Endothelial cell of hepatic sinusoid (primary cell): ENCODE data around the gene NHLH2.

ENCODE experiments used
- in situ Hi-C: cut with HindIII; loops from 2 replicates; pipeline ENCODE4 v1.10.0; 2017; ENCODE audit warnings: low sequenced_read_pairs

The NHLH2 gene

DNA sequence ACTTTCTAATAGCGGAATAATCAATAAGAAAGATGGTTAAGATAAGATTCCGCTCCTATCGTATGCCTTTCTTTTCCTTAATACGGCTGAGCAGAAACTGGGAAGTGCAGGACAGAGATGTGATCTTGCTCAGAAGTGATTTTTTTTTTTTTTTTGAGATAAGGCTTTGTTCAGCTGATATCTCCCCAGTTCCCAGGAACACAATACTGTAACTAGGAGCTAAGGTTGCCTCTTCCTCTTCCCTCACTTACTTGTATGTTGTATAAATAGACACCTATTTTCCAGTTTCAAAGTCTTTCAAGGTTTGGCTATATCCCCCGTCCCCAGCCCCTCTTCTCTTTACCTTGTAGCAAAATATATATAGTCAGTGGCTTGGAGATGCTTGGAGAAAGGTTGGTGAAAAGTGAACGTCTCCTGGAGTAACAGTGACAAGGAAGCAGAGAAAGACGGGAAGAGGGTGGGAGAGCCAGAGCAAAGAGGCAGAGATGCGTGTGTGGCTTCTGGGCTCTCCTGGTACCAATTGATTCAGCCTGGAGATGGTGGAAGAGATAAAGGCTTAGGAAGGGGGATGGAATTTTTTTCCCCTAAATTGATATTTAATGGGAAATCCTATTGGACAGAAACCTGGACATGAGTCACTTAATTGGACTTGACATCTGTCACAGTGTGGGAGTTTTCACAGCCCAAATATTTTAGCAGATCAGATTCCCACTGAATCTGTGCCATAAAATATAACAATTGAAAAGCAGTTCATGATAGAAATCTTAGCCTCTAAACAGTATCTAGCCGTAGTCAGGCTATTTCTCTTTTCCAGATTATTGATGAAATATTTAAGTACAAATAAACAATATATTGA is at the start of gene NHLH2:
Gene NHLH2, minus strand, starts transcription at position 522 of the 856 bp plus-strand sequence. CDS start 2,754 bp downstream, outside the sequence.
- in situ Hi-C loops, result no loop called here

DNA sequence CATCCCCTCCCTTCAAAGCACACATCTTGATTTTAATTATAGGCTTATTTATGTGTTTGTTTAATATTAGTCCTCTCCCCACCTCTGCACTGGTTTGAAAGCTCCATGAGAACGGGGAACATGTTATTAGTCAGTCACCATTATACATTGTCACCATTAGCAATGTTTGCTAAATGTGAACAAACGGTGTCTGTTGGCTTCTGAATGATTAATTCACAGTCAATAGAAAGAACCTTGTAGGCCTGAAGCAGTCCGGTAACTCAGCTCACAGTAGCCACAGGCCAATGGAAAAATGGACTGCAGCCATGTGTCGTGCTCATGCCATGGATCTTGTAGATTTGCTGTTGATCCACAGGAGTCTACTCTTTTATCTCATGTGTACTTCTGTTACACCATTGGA is 49.7 kb upstream of the NHLH2 start:
- in situ Hi-C loops, result no loop called here

DNA sequence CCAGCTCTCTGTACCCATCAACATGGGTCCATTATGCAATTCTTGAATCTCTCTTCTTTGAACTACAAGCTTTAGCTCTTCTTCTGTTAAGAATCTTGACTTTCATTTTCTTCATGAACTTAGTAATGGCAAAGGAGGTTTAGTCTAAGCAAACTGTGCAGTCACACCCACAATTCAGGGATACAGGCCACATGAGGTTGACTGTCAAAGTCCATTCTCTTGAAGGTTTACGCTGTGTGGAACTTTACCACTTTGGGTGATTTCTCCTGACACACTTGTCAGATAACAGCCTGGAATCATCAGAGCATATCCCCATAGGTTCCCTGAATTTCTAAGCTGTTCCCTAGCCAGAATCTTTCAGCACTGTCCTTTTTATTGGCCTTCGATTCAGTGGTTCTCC is 48.0 kb upstream of the NHLH2 start:
- in situ Hi-C loops, result no loop called here

DNA sequence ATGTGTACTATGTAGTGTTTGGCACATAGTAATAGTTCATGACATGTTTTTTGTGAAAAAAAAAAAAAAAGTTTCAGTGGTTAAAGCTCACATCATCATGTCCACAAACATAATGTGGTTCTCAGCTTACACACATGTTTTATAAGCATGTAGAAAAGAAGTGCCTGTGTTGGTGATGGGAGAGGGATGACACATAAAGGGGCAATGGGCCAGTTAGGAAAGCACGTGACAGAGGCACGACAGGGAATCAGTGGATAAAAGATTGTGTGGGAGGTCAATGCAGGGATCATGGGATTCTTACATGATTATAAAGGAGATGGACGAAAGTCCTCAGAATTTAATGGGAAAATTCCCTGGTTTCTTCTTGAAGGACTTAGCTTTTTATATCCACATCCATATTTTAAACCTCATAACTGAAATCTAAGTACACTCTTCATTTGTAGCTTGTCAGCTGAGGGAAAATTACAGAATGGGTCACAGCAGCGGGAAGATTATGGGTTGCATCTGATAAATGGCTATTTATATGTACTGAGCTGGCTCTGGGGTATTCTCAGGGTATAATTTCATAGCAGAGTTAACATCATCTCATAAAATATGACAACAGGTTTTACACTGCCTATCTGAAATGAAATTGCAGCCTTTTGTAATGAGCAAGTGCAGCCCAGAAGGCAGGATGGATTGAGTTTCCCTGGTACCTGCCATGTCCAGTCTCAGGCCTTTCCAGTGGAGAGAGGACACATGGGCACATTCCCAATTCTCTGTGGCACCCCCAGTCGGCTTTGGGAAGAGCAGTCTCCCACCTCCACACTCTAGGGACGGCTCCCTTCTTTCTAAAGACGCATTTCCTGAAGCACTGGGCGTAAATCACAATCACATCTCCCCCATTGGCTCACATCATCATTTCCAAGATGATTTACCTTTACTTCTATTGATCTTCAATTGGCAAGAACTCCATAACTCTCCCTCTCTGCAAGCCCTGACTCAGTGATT is 42.3 kb upstream of the NHLH2 start:
- in situ Hi-C loops, result no loop called here

DNA sequence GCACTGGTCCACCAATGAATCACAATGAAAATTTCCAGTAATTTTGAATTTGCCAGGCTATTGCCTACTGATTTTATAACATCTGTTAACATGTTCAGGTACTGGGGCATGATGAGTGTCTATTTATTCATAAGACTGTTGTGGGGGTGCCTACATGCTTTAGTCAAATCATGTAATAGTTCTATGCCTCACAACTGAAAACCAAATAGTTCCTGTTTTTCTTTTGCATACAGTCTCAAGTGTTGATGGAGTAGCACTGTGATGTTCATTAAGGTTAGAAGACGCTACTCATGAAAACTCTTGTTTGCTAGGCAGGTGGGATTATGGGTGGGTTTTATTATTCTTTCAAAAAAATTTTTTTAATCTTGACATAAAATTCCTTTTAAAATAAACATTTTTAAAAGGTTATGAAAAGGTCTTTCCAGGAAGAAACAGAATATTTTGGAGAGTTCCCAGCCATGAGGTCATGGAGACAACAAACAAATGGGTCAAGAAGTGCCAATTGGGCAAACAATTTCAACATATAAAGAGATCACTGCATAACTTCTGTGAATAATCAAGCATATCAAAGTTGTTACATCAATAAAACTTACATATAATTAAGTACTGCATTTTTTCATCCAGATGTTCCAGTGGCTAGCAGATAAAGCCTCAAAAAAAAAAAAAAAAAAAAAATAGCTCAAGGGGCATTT is 40.2 kb upstream of the NHLH2 start:
- in situ Hi-C loops, result no loop called here

DNA sequence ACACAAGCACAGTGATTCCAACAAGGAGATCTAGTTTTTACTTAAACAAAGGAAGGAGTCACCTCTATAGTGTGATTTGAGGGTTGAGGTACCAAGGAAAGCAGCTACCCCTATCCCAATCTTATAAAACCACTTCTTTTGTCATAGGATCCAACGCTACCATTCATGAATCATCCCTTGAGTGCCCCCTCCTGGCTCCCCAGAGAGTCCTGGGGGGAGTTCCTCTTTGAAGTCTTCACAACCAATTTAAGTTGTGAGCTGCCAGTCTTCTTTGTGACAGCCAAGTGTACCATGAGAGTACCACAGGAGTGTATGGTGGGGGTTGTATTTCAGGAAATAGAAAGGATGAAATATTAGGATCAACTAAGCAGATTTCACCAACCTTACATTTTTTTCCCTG is 39.1 kb upstream of the NHLH2 start:
- in situ Hi-C loops, result no loop called here

DNA sequence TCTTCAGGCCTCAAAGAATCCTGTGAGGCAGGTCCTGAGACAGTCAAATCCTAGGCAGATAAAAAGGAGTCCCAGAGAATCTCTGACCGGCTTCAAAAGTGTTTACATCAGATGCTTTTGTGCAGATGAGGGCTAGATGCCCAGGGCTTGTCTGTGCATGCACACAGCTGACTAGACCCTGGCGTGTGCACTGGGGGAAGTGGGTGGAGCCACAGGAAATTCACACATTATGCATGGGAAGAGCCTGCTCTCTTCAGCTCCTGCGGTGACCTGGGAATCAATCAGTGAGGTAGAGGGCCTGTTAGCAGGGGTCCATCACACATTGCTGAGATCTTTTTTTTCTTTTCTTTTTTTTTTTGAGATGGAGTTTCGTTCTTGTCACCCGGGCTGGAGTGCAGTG is 36.6 kb upstream of the NHLH2 start:
- in situ Hi-C loops, result no loop called here

DNA sequence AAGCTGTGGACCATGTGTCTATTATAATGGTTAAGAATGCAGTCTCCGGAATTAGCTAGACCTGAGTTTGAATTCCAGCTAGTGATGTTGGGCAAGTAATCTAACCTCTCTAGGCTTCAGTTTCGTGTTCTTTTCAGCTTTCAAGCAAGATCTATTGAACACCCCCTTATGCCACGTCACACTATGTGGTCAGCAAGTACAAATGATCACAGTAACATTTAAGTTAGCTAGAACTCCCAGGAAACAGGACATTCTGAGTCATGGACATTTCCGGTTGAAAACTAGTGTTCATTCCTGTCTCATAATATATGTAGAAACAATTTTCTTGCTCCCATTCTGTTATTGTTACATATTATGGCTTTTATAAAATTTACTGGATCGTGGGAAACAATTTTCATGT is 34.0 kb upstream of the NHLH2 start:
- in situ Hi-C loops, result no loop called here

DNA sequence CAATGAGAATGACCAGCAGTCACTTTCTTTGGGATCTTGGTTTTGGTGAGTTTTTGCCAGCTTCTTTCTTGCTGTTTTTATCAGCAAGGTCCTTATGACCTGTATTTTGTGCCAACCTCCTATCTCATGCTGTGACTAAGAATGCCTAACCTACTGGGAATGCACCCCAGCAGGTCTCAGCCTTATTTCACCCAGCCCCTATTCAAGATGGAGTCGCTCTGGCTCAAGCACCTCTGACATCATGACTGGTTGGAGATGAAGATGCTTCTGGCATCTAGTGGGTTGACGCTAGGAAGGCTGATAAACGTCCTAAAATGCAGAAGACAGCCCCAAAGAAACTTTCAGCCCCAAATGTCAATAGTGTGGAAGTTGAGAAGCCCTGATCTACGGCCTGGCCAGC is 33.6 kb upstream of the NHLH2 start:
- in situ Hi-C loops, result no loop called here

DNA sequence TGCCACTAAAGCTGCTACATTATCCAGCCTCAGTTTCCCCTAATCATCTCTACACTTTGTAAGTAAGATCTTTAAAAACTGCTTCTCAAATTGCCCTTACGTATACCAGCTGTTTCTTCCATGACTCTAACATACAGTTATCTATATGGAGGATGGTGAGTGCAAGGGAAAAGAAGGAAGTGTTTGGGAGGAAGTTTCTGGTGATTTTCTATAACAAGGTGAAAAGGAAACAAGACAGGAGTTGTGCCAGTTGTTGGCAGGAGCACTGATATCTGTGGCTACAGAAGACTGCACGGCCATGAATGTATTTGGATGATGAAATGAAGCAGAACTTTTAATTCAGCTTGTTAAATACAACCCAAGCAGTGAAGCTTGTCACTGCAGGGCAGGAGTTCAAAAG is 32.3 kb upstream of the NHLH2 start:
- in situ Hi-C loops, result no loop called here

DNA sequence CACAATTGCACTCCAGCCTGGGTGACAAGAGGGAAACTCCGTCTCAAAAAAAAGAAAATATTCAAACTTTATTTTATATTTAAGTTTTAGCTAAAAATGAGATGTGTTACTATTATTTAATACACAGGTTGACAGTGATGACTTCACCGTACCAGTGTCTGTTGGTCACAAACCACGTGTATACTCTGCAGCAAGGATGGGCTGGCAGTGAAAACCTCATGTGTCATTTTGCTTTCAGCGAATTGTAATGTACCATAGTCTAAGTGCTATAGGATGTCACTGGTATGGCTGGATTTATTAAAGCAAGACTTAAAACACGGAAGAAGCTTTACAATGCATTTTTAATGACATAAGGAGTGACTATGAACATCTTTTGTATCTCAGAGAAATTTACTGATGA is 28.1 kb upstream of the NHLH2 start:
- in situ Hi-C loops, result no loop called here

DNA sequence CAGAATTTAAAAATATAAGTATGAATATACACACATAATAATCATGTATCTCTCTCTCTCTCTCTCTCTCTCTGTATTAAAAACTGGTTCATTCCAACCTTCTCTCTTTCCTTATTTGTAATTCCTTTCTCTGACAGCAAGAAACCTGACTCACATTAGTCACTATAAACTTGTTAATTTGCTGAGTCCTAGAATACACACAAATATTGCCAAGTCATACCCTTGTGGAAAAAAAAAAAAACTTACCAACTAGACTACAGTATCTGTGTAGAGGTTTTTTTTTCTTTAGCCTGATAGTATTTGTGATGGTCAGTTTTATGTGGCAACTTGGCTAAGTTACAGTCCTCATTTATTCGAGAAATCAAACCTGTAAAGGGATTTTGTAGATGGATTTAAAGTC is 26.3 kb upstream of the NHLH2 start:
- in situ Hi-C loops, result no loop called here

DNA sequence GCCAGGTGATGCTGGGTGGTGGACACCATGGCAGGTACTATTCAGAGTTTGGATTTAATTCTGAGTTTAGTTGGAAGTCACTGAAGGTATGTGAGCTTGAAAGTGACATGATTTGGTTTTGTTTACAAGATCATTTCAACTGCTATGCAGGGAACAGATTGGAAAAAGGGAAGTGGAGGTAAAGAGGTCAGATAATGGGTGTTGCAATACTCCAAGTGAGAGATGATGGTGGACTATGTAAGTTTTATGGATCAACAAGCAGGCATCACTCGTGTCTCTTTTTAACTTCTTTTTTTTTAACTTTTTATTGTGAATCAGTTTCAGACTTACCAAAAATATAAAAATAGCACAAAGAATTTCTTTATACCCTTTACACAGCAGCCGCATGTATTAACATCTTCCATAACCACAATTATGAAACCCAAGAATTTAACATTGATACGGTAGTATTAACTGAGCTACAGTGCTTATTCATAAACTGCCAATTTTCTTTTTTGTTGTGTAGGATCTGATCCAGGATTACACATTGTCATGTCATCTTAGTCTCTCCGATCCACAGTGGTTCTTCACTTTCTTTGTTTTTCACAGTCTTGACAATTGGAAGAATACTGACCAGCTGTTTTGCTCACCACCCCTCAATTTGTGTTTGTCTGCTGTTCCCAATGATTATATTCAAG is 24.9 kb upstream of the NHLH2 start:
- in situ Hi-C loops, result no loop called here

DNA sequence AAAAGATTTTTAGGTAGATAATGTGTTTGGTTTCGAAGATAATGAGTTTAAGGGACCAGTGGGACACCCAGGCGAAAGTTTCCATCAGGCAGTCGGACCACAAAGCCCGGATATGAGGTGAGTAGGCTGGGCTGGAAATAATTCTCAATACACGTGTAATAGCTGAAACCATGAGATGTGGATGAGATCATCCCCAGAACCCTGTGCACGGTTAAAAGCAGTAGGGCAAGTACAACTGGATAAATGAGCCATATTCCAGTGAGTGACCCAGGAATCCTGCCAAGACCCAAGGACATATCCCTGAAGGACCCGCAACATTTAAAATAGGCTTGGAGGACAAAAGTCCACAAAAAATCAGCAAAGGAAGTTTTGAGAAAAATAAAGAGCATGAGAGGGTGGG is 21.5 kb upstream of the NHLH2 start:
- in situ Hi-C loops, result loop anchor here (5.0 kb wide), 1 partner anchor 50 kb away; no protein-coding TSS in a partner anchor

DNA sequence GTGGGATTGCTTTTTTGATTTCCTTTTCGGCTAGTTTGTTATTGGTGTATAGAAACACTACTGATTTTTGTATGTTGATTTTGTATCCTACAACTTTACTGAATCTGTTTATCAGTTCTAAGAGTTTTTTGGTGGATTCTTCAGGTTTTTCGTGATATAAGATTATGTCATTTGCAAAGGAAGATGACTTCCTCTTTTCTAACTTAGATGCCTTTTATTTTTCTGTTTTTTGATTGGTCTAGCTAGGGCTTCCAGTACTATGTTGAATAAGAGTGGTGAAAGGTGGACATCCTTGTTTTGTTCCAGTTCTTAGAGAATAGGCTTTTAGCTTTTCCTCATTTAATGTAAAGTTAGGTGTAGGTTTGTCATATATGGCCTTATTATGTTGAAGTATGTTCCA is 13.1 kb upstream of the NHLH2 start:
- in situ Hi-C loops, result no loop called here

DNA sequence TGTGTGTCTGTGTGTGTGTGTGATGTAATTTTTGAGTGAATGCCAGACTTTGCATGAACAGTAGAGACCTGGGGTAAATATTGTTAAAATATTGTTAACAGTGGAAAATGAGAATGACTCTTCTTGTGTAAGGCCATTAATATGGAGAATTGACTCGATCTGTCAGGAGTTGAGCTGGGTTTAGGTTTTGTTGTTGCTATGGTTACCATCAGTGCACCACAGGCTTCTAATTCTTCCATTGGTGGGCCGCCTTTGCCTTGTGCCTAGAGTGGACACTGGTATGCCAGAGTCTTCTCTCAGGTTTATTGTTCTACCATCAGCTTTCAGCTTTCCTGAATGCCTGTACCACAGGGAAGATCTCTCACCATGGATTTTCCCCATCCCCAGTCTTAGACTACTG is 10.0 kb upstream of the NHLH2 start:
- in situ Hi-C loops, result no loop called here

DNA sequence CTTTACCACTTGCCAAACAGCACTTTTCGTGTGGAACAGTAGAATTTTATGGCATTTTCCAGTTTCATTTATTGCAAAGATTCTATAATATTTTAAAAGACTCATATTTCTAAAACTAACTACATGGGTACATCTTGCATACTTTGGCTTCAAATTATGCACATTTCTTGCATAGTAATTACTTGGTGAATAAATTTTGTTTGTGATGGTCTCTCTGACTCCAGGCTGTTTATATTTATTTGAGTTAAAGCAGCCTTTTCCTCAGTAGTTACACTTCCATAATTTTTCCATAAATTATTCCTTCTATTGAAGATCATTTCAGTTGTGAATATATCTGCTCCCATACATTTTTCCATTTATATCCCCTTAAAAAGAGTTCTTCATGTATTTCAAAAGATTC is 6.9 kb upstream of the NHLH2 start:
- in situ Hi-C loops, result no loop called here

DNA sequence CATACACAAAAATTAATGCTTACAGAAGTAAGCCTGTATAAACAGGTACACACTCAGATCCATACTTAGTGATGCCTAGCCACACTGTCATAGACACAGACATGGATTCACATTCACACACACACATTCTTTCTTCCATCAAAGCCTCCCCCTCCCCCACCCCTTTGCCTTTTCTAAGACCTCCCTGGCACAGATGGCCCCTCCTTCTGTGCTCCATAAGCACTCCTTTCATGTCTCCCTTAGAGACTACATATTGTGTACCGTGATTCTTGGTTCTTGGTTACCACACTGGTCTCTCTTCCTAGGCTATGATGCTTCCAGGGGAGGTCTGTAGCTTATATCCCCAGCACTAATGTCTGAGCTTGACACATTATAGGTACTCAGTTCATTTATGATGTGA is 2.0 kb upstream of the NHLH2 start:
- in situ Hi-C loops, result no loop called here

DNA sequence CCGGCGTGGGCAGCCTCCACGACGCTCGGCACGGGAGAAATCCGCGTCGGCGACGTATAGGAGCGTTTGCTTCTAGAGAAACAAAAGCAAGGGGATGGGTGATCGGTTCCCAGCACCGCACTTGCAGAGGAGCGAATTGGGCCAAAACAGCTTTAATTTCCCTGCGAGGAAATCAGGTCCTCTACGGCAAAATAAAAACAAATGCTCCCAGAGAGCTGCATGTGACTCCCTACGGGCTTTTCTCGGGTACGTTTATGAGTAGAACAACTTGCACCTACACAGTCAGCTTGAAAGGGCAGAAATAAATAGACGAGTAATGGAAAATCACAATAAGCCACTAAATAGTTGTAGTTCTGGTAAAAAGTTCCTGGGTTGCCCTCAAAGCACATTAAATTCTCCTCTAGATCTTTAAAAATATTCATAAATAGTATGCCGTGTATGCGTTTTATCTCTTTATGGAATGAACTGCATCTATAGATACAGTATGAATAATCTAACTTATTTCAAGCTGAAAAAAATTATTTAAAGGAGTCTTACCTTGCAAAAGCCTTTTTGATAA is 1.2 kb downstream of the NHLH2 start:
- in situ Hi-C loops, result no loop called here

DNA sequence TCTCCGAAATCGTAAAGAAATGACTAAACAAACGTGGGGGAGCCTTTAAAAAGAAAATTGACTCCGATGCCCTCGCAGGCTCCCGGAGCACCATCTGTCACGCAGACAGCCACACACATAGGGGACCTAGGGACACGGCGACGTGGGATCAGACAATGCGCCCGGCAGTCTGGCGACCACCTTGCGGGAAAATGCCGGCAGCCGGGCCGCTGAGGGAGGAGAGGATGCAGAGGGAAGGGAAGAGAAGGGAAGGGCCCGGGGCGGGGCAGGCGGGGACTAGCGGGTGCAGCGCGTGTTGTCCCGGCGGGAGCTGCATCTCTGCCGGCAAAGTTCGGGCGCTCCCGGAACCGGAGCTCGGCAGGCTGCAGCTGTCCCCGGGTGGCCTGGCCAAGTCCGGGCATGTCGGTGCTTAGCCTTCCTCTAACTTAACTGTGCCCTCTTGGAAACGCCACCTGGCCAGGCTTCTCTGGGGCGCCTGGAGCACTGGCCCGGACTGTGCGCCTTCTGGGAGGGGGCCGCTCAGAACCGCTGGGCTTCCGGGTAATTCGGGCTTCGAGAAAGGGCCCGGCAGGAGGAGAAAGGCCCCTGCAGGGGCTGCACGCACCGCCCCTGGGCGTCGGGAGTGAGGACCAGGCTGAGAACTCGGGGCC is 1.8 kb downstream of the NHLH2 start:
- in situ Hi-C loops, result no loop called here
